Activated naive CD4-positive, alpha-beta T cell treated with anti-CD3 and anti-CD28 coated beads, Interleukin-2, amount 50 U/mL, for 72 hours (primary cell): Measurements from ENCODE around the gene LRCH4. TPM values are rescaled to one million over a fixed set of nuclear protein-coding genes. Genes with fewer than 3 reads are reported as not detected.
"Not testable (repeated sequence)": the region's sequence is repeated elsewhere in the genome, so short reads cannot be mapped to it uniquely, and the experiment has no call there.

Experiments used
- ATAC-seq, 2 donors: fragments of 150-1000 bp; cut with Tn5 transposase; 2 replicates each; pipeline ENCODE4 v1.10.0; 2021; ENCODE audit warnings: mild to moderate bottlenecking in 2 of 2, moderate library complexity in 2 of 2
- DNase-seq, 2 donors: peaks; one replicate each; pipeline ENCODE4 v3.0.0; 2021 to 2022; ENCODE audit warnings: low spot score in 2 of 2
- H3K27ac Mint-ChIP-seq, 2 donors: one replicate each; pipeline ENCODE4 v1.8.0; 2022; ENCODE audit warnings: mild to moderate bottlenecking in 2 of 2, mixed read lengths in 2 of 2
- H3K36me3 Mint-ChIP-seq, 2 donors: one replicate each; pipeline ENCODE4 v1.8.0; 2022; ENCODE audit warnings: mixed read lengths in 2 of 2
- H3K9me3 Mint-ChIP-seq, 2 donors: one replicate each; pipeline ENCODE4 v1.8.0; 2022; ENCODE audit warnings: mixed read lengths in 2 of 2
- total RNA-seq, 2 donors: library from RNA; stranded (reverse); gene quantifications; one replicate each; pipeline ENCODE4 v1.2.3, GENCODE V29; 2022

LRCH4 gene
- total RNA-seq, 2 donors from 2014 or later, result 76.2 to 178 TPM

DNA sequence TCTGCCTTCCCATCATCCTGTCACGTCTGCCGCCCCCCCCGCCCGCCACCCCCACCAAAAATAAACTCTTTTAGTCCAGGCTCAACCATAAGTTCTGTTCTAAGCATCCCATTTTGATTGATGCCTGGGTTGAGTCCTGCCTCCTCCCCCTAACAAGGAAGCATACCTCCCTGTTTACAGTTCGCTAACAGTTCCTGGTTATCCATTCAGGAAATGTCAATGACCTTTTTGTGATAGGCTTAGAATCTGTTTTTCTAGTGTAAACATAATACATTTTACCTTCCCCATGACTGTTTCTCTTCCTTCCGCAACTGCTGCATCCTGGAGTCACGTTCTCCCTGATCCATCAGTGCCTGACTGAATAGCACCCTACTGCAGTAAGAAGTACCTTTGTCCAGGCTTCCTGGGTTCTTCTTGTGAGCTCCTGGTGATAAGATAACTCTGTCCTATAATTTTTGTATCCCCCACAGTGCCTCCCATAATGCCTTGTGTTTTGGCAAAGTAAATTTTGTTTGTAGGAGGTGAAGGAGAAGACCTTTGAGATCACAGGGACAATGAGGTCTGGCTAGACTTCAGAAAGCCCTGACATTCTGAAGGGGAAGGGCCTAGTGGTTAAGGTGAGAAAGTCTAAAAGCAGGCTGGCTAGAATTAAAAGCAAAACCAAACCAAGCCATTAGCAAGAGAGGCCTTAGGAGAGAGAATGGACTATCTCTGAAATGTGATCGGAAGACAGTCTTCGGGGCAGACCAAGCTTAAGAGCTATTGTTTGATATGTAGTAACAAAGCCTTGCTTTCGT, 39.6 kb downstream of the LRCH4 start:
- H3K27ac Mint-ChIP-seq, result peak overlapping the region; percentile 93 to 96
- peaks cover 20 to 36% of the 10 kb centered on the region in 2 donors for H3K36me3 Mint-ChIP-seq
- no peak for DNase-seq
- H3K9me3 Mint-ChIP-seq, result no peaks in the 10 kb centered on the region
- peak in 1 of 2 donors; percentile 33 for ATAC-seq

DNA sequence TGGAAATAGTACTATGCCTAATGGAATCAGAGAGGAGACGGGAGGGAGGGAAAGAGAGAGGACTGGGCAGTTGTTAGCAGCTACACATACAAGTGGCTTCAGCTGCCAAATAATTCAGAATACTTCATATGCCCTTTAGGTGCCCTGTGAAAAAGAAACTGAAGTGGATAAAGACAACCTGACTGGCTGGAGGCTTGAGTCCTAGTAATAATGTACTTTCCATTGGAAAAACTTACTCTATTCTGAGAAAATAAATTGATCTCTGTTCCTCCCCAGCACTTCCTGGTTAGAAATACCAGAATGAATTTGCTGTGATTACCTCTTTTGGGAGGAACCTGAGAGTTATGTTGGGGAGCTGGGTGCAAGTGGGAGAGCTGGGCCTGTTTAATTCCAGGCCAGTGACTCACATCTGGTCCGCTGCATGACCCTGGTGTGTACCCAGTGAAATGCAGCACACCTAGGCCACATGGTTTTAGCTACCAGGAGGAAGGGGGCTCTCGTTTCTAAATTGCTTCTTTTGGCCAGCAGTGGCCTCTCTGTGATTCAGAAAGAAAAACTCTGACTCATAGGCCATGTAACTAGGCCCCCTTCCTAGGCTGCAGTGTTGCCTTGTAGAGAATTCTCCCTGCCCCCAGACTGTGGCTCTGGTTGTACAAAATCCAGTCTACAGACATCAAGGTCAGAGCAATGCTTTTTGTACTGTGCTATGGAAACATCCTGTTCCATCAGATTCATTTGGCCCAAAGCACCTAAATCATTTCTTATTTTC, 40.4 kb downstream of the LRCH4 start:
- ATAC-seq (peak; percentile 84 to 87), DNase-seq (peak; percentile 69 to 86)
- peak overlapping the region; percentile 93 to 96 for H3K27ac Mint-ChIP-seq
- no peaks in the 10 kb centered on the region for H3K9me3 Mint-ChIP-seq
- H3K36me3 Mint-ChIP-seq, result peaks cover 23 to 32% of the 10 kb centered on the region in 2 donors

DNA sequence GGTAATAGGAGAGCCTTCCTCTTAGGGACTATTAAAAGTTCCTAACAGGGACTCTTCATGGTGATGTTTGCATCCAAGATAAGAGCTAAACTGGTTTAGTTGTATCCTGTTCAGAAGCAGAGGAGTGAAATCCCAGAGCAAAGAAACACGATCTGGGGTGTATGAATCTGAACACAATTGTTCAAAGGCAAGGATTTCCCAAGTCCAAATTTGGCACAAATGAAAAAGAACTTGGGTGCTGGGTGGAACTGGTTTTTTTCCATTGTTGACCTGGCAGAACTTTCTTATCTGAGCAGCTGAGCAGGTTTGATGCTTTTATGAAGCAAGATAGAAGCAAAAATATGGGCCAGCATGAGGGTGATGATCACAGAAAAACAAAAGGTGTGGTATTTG, 41.0 kb downstream of the LRCH4 start:
- peaks cover 19 to 26% of the 10 kb centered on the region in 2 donors for H3K36me3 Mint-ChIP-seq
- H3K9me3 Mint-ChIP-seq, result no peaks in the 10 kb centered on the region
- DNase-seq (no peak), ATAC-seq (no peak)
- H3K27ac Mint-ChIP-seq, result peak overlapping the region; percentile 93 to 96

DNA sequence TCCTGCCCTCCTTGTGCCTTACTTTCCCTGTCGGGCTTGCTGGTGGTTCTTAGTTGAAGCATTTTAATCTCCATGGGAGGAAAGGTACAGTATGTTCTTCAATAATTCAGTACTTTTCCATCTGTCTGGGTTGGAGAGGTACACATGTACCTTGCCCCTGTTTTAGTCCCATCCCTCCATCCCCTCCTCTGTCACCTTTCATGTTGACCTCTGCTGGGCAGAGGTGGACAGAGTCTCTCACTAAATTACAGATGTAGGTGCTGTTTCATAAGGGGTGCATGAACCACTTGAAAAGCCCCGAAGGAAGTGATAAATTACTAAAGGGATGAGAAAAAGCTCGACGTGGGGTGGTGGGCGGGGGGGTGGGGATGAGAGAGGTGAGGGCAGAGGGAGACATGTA, 41.5 kb downstream of the LRCH4 start:
- DNase-seq, result no peak
- no peaks in the 10 kb centered on the region for H3K9me3 Mint-ChIP-seq
- peaks cover 19 to 29% of the 10 kb centered on the region in 2 donors for H3K36me3 Mint-ChIP-seq
- peak in 1 of 2 donors; percentile 19 for ATAC-seq
- H3K27ac Mint-ChIP-seq, result peak overlapping the region; percentile 93 to 96

DNA sequence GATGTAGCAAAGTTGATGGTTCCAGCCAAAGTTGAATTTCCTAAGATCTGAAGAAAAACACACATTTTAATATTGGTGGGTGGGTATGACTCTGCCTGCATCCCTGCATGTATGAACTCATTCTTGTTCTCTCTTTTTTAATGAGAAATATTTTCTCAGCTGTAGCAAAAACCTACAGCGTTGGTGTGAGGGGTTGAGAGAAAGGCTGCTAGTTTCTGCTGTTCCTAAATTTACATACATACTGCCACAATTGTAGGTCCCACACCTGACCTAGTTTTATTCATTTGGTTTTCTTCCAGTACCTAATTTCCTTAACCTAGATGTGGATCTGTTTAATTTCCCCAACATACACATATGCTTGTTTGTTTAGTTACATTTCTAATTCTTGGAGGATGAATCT, 42.3 kb downstream of the LRCH4 start:
- peak overlapping the region; percentile 93 to 96 for H3K27ac Mint-ChIP-seq
- no peak for ATAC-seq
- H3K36me3 Mint-ChIP-seq, result peaks cover 19 to 31% of the 10 kb centered on the region in 2 donors
- no peaks in the 10 kb centered on the region for H3K9me3 Mint-ChIP-seq
- no peak for DNase-seq

DNA sequence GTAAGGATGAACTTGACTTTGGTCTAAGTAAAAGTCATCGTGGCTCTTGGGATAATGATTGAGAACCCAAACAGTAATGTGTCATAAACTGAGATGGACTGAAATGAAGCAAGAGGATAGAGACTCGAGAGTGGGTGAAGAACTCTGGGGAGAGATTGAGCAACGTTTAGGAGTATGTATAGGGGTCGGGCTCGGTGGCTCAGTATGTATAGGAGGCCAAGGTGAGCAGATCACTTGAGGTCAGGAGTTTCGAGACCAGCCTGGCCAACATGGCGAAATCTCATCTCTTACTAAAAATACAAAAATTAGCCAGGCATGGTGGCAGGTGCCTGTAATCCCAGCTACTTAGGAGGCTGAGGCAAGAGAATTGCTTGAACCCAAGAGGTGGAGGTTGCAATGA, 44.6 kb downstream of the LRCH4 start:
- not testable (repeated sequence) for ATAC-seq, H3K9me3 Mint-ChIP-seq, DNase-seq
- Mint-ChIP-seq H3K27ac (peak overlapping the region in 1 of 2 donors; percentile 96), H3K36me3 (peaks cover 12 to 13% of the 10 kb centered on the region in 2 donors)

DNA sequence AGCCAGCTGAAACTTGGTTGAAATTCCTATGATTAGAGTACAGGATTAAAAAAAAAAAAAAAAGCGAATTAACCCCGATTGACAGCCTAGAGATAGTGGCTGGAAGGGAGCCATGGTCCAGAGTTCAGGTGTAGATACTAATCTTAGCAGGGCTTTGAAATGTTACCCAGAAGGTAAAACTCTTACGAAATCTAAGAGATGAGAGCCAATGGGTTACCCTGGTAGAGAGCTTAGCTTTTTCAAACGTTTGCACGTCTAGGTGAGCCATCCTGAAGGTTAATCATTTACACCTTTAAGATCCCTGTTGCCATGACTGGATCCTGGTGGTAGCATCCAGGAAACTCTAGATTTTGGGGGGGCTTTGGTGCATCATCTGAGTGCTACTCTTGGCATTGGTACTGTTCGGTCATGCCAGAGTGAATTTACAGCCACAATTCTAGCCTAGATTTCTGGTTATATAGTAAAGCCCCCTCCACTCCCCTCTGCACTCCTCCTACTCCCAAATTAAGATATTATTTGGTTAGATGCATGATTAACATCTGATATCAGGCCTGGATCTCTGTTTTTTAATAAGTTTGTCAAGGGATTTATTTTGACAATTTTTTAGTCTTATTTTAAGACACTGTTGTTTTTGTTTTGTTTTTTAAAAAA, 45.7 kb downstream of the LRCH4 start:
- Mint-ChIP-seq H3K9me3 (no peaks in the 10 kb centered on the region), H3K36me3 (peaks cover 12% of the 10 kb centered on the region in 2 donors), H3K27ac (peak overlapping the region; percentile 88 to 93)
- ATAC-seq (no peak), DNase-seq (no peak)

DNA sequence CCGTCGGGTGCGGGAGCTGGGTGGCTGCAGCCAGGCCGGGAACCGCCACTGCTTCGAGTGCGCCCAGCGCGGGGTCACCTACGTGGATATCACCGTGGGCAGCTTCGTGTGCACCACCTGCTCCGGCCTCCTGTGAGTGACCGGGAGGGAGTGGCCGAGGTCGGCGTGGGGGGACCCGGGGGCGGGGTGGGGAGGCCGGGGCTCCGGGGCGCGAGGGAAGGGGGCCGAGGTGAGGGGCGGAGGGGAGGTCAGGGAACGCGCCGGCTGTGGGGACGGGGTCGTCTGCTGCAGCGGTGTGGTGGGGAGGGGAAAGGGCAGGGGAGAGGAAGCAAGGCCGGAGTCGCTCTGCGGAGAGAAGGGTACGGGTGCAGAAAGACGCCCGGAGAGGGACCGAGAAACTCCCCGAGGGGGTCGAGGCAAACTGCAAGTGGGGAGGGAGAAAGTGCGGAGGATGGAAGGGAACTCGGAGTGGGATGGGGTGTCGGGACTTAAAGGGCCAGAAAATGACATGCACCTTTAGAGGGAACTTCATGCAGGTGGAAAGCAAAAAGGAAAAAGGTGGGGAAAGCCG, 46.4 kb downstream of the LRCH4 start:
- DNase-seq, result no peak

DNA sequence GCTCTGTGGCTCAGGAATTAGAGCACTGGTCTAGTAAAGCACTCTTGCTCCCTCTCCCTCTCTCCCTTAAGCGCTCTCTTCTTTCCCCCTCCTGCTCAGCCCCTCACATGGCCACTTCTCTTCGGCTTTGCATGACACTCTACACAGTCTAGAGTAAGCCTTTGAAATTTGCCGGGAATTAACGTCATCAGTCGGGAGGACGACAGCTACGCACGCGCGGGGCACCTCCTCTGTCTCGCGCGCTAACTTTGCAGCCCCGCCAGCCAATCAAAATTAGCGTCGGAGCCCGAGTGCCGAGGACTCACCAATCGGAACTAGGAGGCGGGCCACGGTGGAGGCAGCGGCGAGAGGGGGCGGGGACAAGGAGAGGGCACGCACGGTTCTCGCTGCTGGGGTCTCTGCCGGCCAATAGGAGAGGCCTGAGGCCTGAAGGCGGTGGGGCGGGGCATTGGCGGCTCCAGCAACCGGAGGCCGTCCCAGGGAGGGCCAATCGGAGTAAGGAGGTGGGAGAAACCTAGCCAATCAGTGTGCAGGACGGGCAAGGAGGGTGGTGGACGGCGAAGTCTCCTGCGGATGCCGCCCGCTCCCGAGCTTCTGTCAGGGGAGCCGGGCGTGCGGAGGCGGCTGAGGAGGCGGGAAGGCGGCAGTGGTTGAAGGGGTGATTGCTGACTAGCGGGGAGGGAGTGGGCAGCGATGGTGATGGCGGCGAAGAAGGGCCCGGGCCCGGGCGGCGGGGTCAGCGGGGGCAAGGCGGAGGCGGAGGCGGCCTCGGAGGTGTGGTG, 47.1 kb downstream of the LRCH4 start, which contains the start of gene AGFG2:
Gene AGFG2 (plus strand): TSS at position 550 of the 782 bp plus-strand sequence. CDS start 144 bp downstream, at position 694.
- Mint-ChIP-seq H3K9me3 (no peaks in the 10 kb centered on the region), H3K36me3 (peaks cover 12% of the 10 kb centered on the region in 2 donors)

More for the DNA sequence above, 46.4 kb downstream of the LRCH4 start:
- ATAC-seq, result no peak
- peak overlapping the region; percentile 88 to 93 for H3K27ac Mint-ChIP-seq
- peaks cover 12% of the 10 kb centered on the region in 2 donors for H3K36me3 Mint-ChIP-seq
- H3K9me3 Mint-ChIP-seq, result no peaks in the 10 kb centered on the region

DNA sequence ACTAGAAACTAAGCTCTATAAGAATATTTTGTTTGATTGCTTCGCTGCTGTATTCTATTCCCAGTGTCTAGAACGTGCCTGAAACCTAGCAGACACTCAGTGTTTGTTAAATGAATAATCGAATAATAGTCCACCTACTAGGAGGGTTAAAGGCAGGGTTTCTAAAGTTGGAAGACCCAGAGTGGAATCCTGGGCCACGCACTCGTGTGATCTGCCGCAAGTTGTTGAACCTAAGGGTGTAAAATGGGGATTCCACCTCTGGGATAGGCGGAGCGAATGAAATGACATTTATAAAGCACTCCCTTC, 47.6 kb downstream of the LRCH4 start:
- H3K27ac Mint-ChIP-seq, result peak overlapping the region; percentile 75 to 93

More for the DNA sequence above, 47.1 kb downstream of the LRCH4 start, which contains the start of gene AGFG2:
- H3K27ac Mint-ChIP-seq, result peak within 1 kb of the TSS; percentile 88 to 93
- peak; percentile 91 to 94 for ATAC-seq
- DNase-seq, result peak; percentile 100

DNA sequence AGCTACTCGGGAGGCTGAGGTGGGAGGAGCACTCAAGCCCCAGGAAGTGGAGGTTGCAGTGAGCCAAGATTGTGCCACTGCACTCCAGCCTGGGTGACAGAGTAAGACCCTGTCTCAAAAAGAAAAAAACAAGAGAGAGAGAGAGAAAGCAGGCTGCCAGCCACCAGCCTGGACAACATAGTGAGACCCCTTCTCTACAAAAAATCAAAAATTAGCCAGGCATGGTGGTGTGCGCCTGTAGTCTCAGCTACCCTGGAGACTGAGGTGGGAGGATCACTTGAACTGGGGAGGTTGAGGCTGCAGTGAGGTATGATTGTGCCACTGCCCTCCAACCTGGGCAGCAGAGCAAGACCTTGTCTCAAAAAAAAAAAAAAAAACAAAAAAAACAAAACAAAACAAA, 49.2 kb downstream of the LRCH4 start:
- not testable (repeated sequence) for ATAC-seq, DNase-seq, H3K9me3 Mint-ChIP-seq
- peaks cover 12% of the 10 kb centered on the region in 2 donors for H3K36me3 Mint-ChIP-seq
- H3K27ac Mint-ChIP-seq, result peak overlapping the region in 1 of 2 donors; percentile 93

More for the DNA sequence above, 47.6 kb downstream of the LRCH4 start:
- ATAC-seq (no peak), DNase-seq (no peak)
- Mint-ChIP-seq H3K36me3 (peaks cover 12% of the 10 kb centered on the region in 2 donors), H3K9me3 (no peaks in the 10 kb centered on the region)

DNA sequence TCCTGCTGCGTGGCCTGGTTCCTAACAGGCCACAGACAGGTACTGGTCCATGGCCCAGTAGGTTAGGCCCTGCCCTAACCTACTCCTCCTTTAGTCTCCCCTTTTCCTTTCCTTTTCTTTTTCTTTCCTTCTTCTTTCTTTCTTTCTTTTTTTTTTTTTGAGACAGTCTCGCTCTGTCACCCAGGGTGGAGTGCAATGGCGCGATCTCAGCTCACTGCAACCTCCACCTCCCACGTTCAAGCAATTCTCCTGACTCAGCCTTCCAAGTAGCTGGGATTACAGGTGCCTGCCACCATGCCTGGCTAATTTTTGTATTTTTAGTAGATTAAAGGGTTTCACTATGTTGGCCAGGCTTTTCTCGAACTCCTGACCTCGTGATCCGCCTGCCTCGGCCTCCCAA, 49.9 kb downstream of the LRCH4 start:
- not testable (repeated sequence) for H3K9me3 Mint-ChIP-seq, ATAC-seq, DNase-seq
- H3K27ac Mint-ChIP-seq, result peak overlapping the region in 1 of 2 donors; percentile 93
- H3K36me3 Mint-ChIP-seq, result peaks cover 7 to 12% of the 10 kb centered on the region in 2 donors

DNA sequence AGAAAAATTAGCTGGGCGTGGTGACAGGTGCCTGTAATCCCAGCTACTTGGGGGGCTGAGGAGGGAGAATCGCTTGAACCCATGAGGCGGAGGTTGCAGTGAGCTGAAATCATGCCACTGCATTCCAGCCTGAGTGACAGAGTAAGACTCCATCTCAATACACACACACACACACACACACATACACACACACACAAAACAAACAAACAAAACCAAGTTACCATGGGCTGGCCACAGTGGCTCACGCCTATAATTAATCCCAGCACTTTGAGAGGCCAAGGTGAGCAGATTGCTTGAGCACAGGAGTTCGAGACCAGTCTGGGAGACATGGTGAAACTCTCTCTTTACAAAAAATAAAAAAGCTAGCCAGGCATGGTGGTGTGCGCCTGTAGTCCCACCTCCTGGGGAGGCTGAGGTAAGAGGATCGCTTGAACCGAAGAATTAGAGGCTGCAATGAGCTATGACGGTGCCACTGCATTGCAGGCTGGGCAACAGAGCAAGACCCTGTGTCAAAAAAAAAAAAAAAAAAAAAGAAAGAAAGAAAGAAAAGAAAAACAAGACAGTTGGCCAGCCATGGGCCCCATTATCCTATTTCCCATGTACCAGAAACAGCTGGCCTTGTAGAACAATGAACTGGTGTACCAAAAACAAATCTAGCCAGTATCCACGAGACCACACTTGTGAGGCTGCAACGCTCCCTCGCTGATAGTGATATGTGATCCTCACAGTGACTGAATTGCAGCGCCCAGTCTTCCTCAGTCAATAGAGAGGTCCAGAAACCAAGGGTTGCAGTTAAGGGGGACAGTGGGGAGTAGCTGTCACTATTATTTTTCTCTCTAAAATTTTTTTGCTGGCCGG, 53.5 kb downstream of the LRCH4 start:
- no peaks in the 10 kb centered on the region for H3K36me3 Mint-ChIP-seq
- ATAC-seq (no peak), DNase-seq (no peak)
- no peaks in the 10 kb centered on the region for H3K9me3 Mint-ChIP-seq
- no peak overlapping the region for H3K27ac Mint-ChIP-seq

DNA sequence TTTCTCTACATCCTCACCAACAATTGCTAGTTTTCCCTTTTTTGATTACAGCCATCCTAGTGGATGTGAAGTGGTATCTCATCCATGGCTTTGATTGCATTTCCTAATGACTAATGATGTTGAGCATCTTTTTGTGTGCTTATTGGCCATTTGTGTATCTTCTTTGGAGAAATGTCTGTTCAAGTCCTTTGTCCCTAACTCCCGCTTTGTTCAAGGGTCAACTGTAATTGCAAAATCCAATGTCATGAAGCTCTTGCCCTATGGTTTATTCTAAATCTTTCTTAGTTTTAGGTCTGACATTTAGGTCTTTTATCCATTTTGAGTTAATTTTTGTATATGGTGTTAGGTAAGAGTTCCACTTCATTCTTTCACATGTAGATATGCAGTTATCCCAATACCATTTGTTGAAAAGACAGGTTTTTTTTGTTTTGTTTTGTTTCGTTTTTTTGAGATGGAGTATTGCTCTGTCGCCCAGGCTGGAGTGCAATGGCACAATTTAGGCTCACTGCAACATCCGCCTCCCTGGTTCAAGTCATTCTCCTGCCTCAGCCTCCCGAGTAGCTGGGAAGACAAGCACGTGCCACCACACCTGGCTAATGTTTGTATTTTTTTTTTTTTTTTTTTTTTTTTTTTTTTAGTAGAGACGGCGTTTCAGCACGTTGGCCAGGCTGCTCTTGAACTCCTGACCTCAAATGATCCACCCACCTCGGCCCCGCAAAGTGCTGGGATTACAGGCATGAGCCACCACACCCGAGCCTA, 57.6 kb downstream of the LRCH4 start:
- not testable (repeated sequence) for H3K9me3 Mint-ChIP-seq, DNase-seq, ATAC-seq, H3K27ac Mint-ChIP-seq, H3K36me3 Mint-ChIP-seq
